Coronary artery (tissue), 2 donors: ENCODE results near the gene DMBX1.

ENCODE experiments used
- DNase-seq: peaks from one replicate; pipeline ENCODE4 v3.0.0-alpha.2; 2017; ENCODE audit warnings: low spot score
- H3K27ac ChIP-seq, 2 donors: fragments of 200-600 bp; sonication (generic); one replicate each; pipeline ENCODE4 v1.5.1; 2016 to 2019
- H3K4me3 ChIP-seq: fragments of 200-600 bp; sonication (generic); 2 replicates; pipeline ENCODE4 v1.5.1; 2016; ENCODE audit warnings: mild to moderate bottlenecking, moderate library complexity
- CTCF ChIP-seq: fragments of 200-600 bp; sonication (generic); IDR thresholded peaks from one replicate; pipeline ENCODE4 v1.5.1; 2019; ENCODE audit warnings: antibody characterized with exemption

DMBX1 gene

GRCh38 chr1:46530311-46530710, 40.7 kb downstream of the DMBX1 start:
- H3K4me3 ChIP-seq: no peak overlapping the region
- no peak overlapping the region for H3K27ac ChIP-seq
- DNase-seq: no peak
- TF ChIP-seq CTCF: no peak

GRCh38 chr1:46530791-46531409, 41.3 kb downstream of the DMBX1 start:
- Histone ChIP-seq H3K4me3 (no peak overlapping the region), H3K27ac (no peak overlapping the region)
- DNase-seq: no peak
- no peak for TF ChIP-seq CTCF

GRCh38 chr1:46532095-46532494, 42.5 kb downstream of the DMBX1 start:
- Histone ChIP-seq H3K27ac (no peak overlapping the region), H3K4me3 (no peak overlapping the region)
- no peak for TF ChIP-seq CTCF
- no peak for DNase-seq

GRCh38 chr1:46532498-46533178, 43.0 kb downstream of the DMBX1 start:
- peak overlapping the region; percentile 70 to 71 for H3K27ac ChIP-seq
- no peak for DNase-seq
- H3K4me3 ChIP-seq: peak overlapping the region; percentile 65
- TF ChIP-seq CTCF: peak; percentile 60

DNA sequence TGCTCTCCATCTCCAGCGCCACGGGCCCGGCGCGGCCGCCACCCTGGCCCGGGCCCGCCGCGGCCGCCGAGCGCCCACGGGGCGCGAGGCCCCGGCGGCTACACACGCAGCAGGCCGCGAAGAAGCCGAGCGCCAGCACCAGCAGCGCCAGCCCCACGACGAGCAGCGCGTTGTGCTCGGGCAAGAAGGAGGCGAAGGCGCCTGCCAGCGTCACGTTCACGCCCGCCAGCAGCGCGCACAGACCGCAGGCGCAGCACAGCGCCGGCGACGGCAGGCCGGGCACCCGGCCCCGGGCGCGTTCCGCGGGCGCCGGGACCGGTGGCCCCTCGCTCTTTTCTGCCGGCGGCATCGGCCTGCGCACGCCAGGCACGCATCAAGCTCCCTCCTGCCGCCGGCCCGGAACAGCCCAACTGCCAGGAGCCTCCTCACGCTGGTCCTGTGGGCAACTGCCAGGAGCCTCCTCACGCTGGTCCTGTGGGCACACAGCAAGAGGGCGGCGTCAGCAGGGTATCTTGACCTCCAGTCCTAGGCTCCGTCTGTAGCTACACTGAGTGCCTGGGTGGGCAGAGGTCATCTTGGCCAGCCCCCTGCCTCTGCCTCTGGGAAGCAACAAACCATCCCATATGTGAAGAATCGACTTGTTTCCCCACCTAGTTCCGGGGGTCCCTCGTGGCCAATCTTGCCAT, 43.7 kb downstream of the DMBX1 start:
- Histone ChIP-seq H3K4me3 (peak overlapping the region; percentile 65), H3K27ac (peak overlapping the region; percentile 70 to 71)
- no peak for TF ChIP-seq CTCF
- no peak for DNase-seq

DNA sequence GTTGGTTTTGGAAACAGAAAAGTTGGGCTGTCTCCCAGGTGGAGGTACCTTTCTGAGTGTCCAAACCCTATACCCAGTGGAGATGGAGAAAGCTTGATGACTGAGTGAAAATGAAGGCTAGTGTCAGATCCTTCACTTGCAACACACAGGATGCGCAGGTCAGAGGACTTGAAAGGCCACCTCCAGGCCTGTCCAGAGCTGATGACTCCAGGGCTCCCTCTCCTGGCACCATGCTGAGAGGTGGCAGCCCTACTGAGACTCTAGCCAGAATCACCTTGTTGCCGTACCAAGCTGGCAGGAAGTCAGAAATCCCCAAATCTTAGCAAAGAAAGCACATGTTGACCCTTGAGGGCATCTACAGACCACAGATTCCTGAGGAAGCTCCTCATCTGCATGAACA, 45.4 kb downstream of the DMBX1 start:
- no peak for DNase-seq
- H3K27ac ChIP-seq: no peak overlapping the region
- no peak overlapping the region for H3K4me3 ChIP-seq
- no peak for TF ChIP-seq CTCF

DNA sequence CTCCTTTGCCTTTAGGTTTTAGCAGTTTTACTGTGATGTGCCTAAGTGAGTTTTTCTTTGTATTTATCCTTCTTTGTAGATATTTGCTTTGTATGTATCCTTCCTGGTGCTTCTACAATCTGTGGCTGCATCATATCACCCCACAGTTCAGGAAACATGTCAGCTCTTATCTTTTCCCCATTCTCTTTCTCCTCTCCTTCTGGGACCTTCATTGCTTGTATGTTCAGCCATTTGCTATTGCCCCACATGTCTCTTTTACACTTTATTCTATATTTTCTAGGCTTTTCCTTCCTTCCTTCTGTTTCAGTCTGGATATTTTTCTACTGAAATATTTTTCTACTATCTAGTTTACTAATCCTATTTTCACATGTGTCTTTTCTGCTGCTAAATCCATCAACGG, 46.9 kb downstream of the DMBX1 start:
- Histone ChIP-seq H3K4me3 (no peak overlapping the region), H3K27ac (no peak overlapping the region)
- TF ChIP-seq CTCF: no peak
- no peak for DNase-seq
